Measurements from ENCODE around the gene RET.
A peak's percentile ranks its signal among the peaks of the same experiment; 100 is the strongest.

The RET gene

GRCh38 chr10:43070121-43071085 is 6.5 kb upstream of the RET start:
- Histone ChIP-seq H3K4me1 (ENCODE audit: control insufficient read depth, insufficient read depth, low read length) (no peaks in the 10 kb centered on the region), H3K27ac (ENCODE audit: extremely low read depth, low read depth, low read length) (no peak overlapping the region), H3K4me3 (ENCODE audit: low read depth, low read length) (no peak overlapping the region), H3K9me3 (ENCODE audit: control insufficient read depth, insufficient read depth, low read depth, low read length) (no peaks in the 10 kb centered on the region), H3K36me3 (ENCODE audit: control insufficient read depth in 2 of 2, insufficient read depth in 1 of 2, low read length in 2 of 2) (no peaks in the 10 kb centered on the region)
- CTCF ChIA-PET, result no interaction called here
- TF ChIP-seq ZBTB8A (tag by site-specific recombination; IDR thresholded peaks at IDR 0.05) (no peak), ZIC2 (tag by site-specific recombination; IDR thresholded peaks at IDR 0.05) (peak; percentile 57)
- POLR2A ChIA-PET, result no interaction called here

- ChIA-PET CTCF (no interaction called here), POLR2A (no interaction called here)
- TF ChIP-seq ZBTB21 (tag by site-specific recombination; IDR thresholded peaks at IDR 0.05) (no peak), BCL6B (tag by site-specific recombination; IDR thresholded peaks at IDR 0.05) (no peak), ZNF221 (tag by site-specific recombination; IDR thresholded peaks at IDR 0.05; ENCODE audit: borderline replicate concordance) (no peak), ZBTB1 (tag by site-specific recombination; IDR thresholded peaks at IDR 0.05) (no peak), YY2 (tag by site-specific recombination; IDR thresholded peaks at IDR 0.05) (no peak), ZNF146 (tag by site-specific recombination; IDR thresholded peaks at IDR 0.05) (no peak), ZBTB7A (tag by site-specific recombination; IDR thresholded peaks at IDR 0.05; ENCODE audit: low read depth) (no peak), KLF1 (tag by site-specific recombination; IDR thresholded peaks at IDR 0.05) (no peak), BCL11B (tag by site-specific recombination; IDR thresholded peaks at IDR 0.05; ENCODE audit: low read depth) (no peak), KLF16 (tag by site-specific recombination; IDR thresholded peaks at IDR 0.05) (no peak), KLF7 (tag by site-specific recombination; IDR thresholded peaks at IDR 0.05; ENCODE audit: borderline replicate concordance) (no peak), ZNF521 (tag by site-specific recombination; IDR thresholded peaks at IDR 0.05) (no peak), ZNF585B (tag by site-specific recombination; IDR thresholded peaks at IDR 0.05) (no peak), ZNF76 (tag by site-specific recombination; IDR thresholded peaks at IDR 0.05; ENCODE audit: borderline replicate concordance, low read depth) (no peak), ZNF426 (tag by site-specific recombination; IDR thresholded peaks at IDR 0.05) (no peak), ZIC2 (tag by site-specific recombination; IDR thresholded peaks at IDR 0.05) (no peak), ZNF16 (tag by site-specific recombination; IDR thresholded peaks at IDR 0.05; ENCODE audit: low read depth) (no peak), ZNF580 (tag by site-specific recombination; IDR thresholded peaks at IDR 0.05) (no peak), HOXC10 (CRISPR knock-in tag; IDR thresholded peaks at IDR 0.05) (no peak)
- Histone ChIP-seq H3K27ac (ENCODE audit: extremely low read depth, low read depth, low read length) (no peak overlapping the region), H3K9me3 (ENCODE audit: control insufficient read depth, insufficient read depth, low read depth, low read length) (no peaks in the 10 kb centered on the region), H3K36me3 (ENCODE audit: control insufficient read depth in 2 of 2, insufficient read depth in 1 of 2, low read length in 2 of 2) (no peaks in the 10 kb centered on the region), H3K4me3 (ENCODE audit: low read depth, low read length) (no peak overlapping the region), H3K4me1 (ENCODE audit: control insufficient read depth, insufficient read depth, low read length) (no peaks in the 10 kb centered on the region)
These were observed 4.8 kb upstream of the RET start for GRCh38 chr10:43071865-43072650.

GRCh38 chr10:43073191-43073590 is 3.7 kb upstream of the RET start:
- Histone ChIP-seq H3K36me3 (ENCODE audit: control insufficient read depth in 2 of 2, insufficient read depth in 1 of 2, low read length in 2 of 2) (no peaks in the 10 kb centered on the region), H3K27ac (ENCODE audit: extremely low read depth, low read depth, low read length) (no peak overlapping the region), H3K9me3 (ENCODE audit: control insufficient read depth, insufficient read depth, low read depth, low read length) (no peaks in the 10 kb centered on the region), H3K4me1 (ENCODE audit: control insufficient read depth, insufficient read depth, low read length) (no peaks in the 10 kb centered on the region), H3K4me3 (ENCODE audit: low read depth, low read length) (no peak overlapping the region)
- ChIA-PET POLR2A (no interaction called here), CTCF (no interaction called here)
- TF ChIP-seq ZNF404 (tag by site-specific recombination; IDR thresholded peaks at IDR 0.05) (no peak), ZBTB11 (tag by site-specific recombination; conservative IDR thresholded peaks at IDR 0.05; ENCODE audit: low read depth) (no peak), ZNF548 (tag by site-specific recombination; IDR thresholded peaks at IDR 0.05) (no peak)

Data from HEK293 (cell line).